HEK293 (cell line): ENCODE measurements around the gene GEMIN7.

ENCODE experiments used
- CTCF ChIA-PET: fragments of 350-600 bp; formaldehyde crosslinking; extraction: SDS; loops from one replicate; lab custom pipeline; 2021; ENCODE audit warnings: antibody characterized with exemption; lab: Yijun Ruan, JAX
- POLR2A ChIA-PET: fragments of 300-600 bp; formaldehyde crosslinking; extraction: SDS; loops from one replicate; lab custom pipeline; 2020; ENCODE audit warnings: antibody characterized with exemption, inconsistent platforms; lab: Yijun Ruan, JAX
- H3K27ac ChIP-seq: fragments of 200-500 bp; sonication (Bioruptor generic); 2 replicates; pipeline ENCODE4 v1.5.1; 2014; ENCODE audit warnings: low read depth, low read length, control low read depth, inconsistent platforms; ENCODE audit errors: extremely low read depth
- H3K36me3 ChIP-seq, 2 experiments: fragments of 200-500 bp in 1 of 2; sonication (Bioruptor generic) in 1 of 2; 1 replicate in 1 of 2; 2 replicates in 1 of 2; pipeline ENCODE4 v1.5.1; 2014 to 2017; ENCODE audit warnings: inconsistent platforms in 2 of 2, low read length in 2 of 2; ENCODE audit not compliant: control insufficient read depth in 2 of 2, insufficient read depth in 1 of 2
- H3K4me1 ChIP-seq: fragments of 200-500 bp; sonication (Bioruptor generic); 2 replicates; pipeline ENCODE4 v1.5.1; 2014; ENCODE audit warnings: mild to moderate bottlenecking, low read length, inconsistent platforms; ENCODE audit not compliant: control insufficient read depth, insufficient read depth
- H3K4me3 ChIP-seq: 2 replicates; pipeline ENCODE4 v1.5.1; 2011; ENCODE audit warnings: low read depth, mild to moderate bottlenecking, control low read depth, low read length, moderate library complexity
- H3K9me3 ChIP-seq: fragments of 200-500 bp; sonication (Bioruptor generic); 2 replicates; pipeline ENCODE4 v1.5.1; 2014; ENCODE audit warnings: low read depth, low read length, inconsistent platforms; ENCODE audit not compliant: control insufficient read depth, insufficient read depth
- EGR2 ChIP-seq: fragments of 450-650 bp; formaldehyde crosslinking; IDR thresholded peaks from 2 replicates; pipeline ENCODE4 v1.5.1; 2016; ENCODE audit warnings: low read depth, missing biosample characterization, missing genetic modification characterization
- GFI1B ChIP-seq: fragments of 450-650 bp; formaldehyde crosslinking; IDR thresholded peaks from 2 replicates; pipeline ENCODE4 v1.5.1; 2016; ENCODE audit warnings: missing biosample characterization, missing genetic modification characterization
- GLI2 ChIP-seq: fragments of 450-650 bp; formaldehyde crosslinking; IDR thresholded peaks from 2 replicates; pipeline ENCODE4; 2017; ENCODE audit warnings: missing biosample characterization, missing genetic modification characterization, low read depth, borderline replicate concordance
- KLF10 ChIP-seq: fragments of 450-650 bp; IDR thresholded peaks from 2 replicates; pipeline ENCODE4 v1.5.1; 2018; ENCODE audit warnings: missing biosample characterization, mild to moderate bottlenecking, missing genetic modification characterization
- KLF8 ChIP-seq: fragments of 450-650 bp; formaldehyde crosslinking; IDR thresholded peaks from 2 replicates; pipeline ENCODE4 v1.5.1; 2016; ENCODE audit warnings: missing biosample characterization, missing genetic modification characterization
- MEIS1 ChIP-seq: sonication (generic); formaldehyde crosslinking; IDR thresholded peaks from 2 replicates; pipeline ENCODE4 v1.8.1; 2022; ENCODE audit warnings: missing genetic modification reagents, mild to moderate bottlenecking, borderline replicate concordance
- RBAK ChIP-seq: fragments of 450-650 bp; formaldehyde crosslinking; IDR thresholded peaks from 2 replicates; pipeline ENCODE4 v1.5.1; 2016; ENCODE audit warnings: missing biosample characterization, missing genetic modification characterization
- SCRT2 ChIP-seq: fragments of 450-650 bp; formaldehyde crosslinking; IDR thresholded peaks from 2 replicates; pipeline ENCODE4 v1.5.1; 2016; ENCODE audit warnings: missing biosample characterization, missing genetic modification characterization
- SP7 ChIP-seq: fragments of 450-650 bp; formaldehyde crosslinking; IDR thresholded peaks from 2 replicates; pipeline ENCODE4 v1.5.1; 2016; ENCODE audit warnings: missing biosample characterization, missing genetic modification characterization
- YY1 ChIP-seq: fragments of 450-650 bp; formaldehyde crosslinking; IDR thresholded peaks from 2 replicates; pipeline ENCODE4 v1.5.1; 2018; ENCODE audit warnings: missing biosample characterization, missing genetic modification characterization
- ZBTB8A ChIP-seq: fragments of 450-650 bp; formaldehyde crosslinking; IDR thresholded peaks from 2 replicates; pipeline ENCODE4 v1.5.1; 2016; ENCODE audit warnings: missing biosample characterization, missing genetic modification characterization
- ZIC2 ChIP-seq: fragments of 450-650 bp; formaldehyde crosslinking; IDR thresholded peaks from 2 replicates; pipeline ENCODE4 v1.5.1; 2016; ENCODE audit warnings: missing biosample characterization, missing genetic modification characterization
- ZNF10 ChIP-seq: fragments of 450-650 bp; formaldehyde crosslinking; IDR thresholded peaks from 2 replicates; pipeline ENCODE4 v1.5.1; 2017; ENCODE audit warnings: missing biosample characterization, missing genetic modification characterization
- ZNF155 ChIP-seq: fragments of 450-650 bp; formaldehyde crosslinking; IDR thresholded peaks from 2 replicates; pipeline ENCODE4 v1.5.1; 2016; ENCODE audit warnings: missing biosample characterization, missing genetic modification characterization
- ZNF16 ChIP-seq: fragments of 450-650 bp; formaldehyde crosslinking; IDR thresholded peaks from 2 replicates; pipeline ENCODE4 v1.5.1; 2016; ENCODE audit warnings: low read depth, missing biosample characterization, missing genetic modification characterization
- ZNF19 ChIP-seq: fragments of 450-650 bp; formaldehyde crosslinking; IDR thresholded peaks from 2 replicates; pipeline ENCODE4; 2016; ENCODE audit warnings: missing biosample characterization, missing genetic modification characterization, low read depth
- ZNF211 ChIP-seq: fragments of 450-650 bp; formaldehyde crosslinking; IDR thresholded peaks from 2 replicates; pipeline ENCODE4 v1.5.1; 2016; ENCODE audit warnings: low read depth, missing biosample characterization, missing genetic modification characterization
- ZNF266 ChIP-seq: fragments of 450-650 bp; formaldehyde crosslinking; IDR thresholded peaks from 2 replicates; pipeline ENCODE4 v1.5.1; 2016; ENCODE audit warnings: missing biosample characterization, missing genetic modification characterization, low read depth
- ZNF324 ChIP-seq: fragments of 450-650 bp; formaldehyde crosslinking; IDR thresholded peaks from 2 replicates; pipeline ENCODE4 v1.5.1; 2016; ENCODE audit warnings: missing biosample characterization, missing genetic modification characterization
- ZNF366 ChIP-seq: fragments of 450-650 bp; formaldehyde crosslinking; conservative IDR thresholded peaks from 2 replicates; pipeline ENCODE4 v1.5.1; 2016; ENCODE audit warnings: missing biosample characterization, missing genetic modification characterization
- ZNF48 ChIP-seq: fragments of 450-650 bp; formaldehyde crosslinking; IDR thresholded peaks from 2 replicates; pipeline ENCODE4 v1.5.1; 2016; ENCODE audit warnings: missing biosample characterization, missing genetic modification characterization
- ZNF530 ChIP-seq: fragments of 450-650 bp; formaldehyde crosslinking; IDR thresholded peaks from 2 replicates; pipeline ENCODE4 v1.5.1; 2016; ENCODE audit warnings: low read depth, missing biosample characterization, missing genetic modification characterization
- ZNF560 ChIP-seq: fragments of 450-650 bp; formaldehyde crosslinking; IDR thresholded peaks from 2 replicates; pipeline ENCODE4 v1.5.1; 2017; ENCODE audit warnings: missing biosample characterization, missing genetic modification characterization, borderline replicate concordance
- ZNF621 ChIP-seq: fragments of 450-650 bp; formaldehyde crosslinking; IDR thresholded peaks from 2 replicates; pipeline ENCODE4 v1.5.1; 2017; ENCODE audit warnings: missing biosample characterization, missing genetic modification characterization
- ZNF626 ChIP-seq: fragments of 450-650 bp; sonication (Bioruptor Pico); formaldehyde crosslinking; IDR thresholded peaks from 2 replicates; pipeline ENCODE4 v1.5.1; 2018; ENCODE audit warnings: missing biosample characterization, missing genetic modification characterization, inconsistent platforms
- ZNF777 ChIP-seq: fragments of 450-650 bp; formaldehyde crosslinking; IDR thresholded peaks from 2 replicates; pipeline ENCODE4 v1.5.1; 2017; ENCODE audit warnings: missing biosample characterization, missing genetic modification characterization, borderline replicate concordance
- ZNF791 ChIP-seq: fragments of 450-650 bp; formaldehyde crosslinking; IDR thresholded peaks from 2 replicates; pipeline ENCODE4 v1.5.1; 2016; ENCODE audit warnings: missing biosample characterization, missing genetic modification characterization
- TF ChIP-seq, protein P1 (sequence below): fragments of 450-650 bp; IDR thresholded peaks from 2 replicates; pipeline ENCODE4 v1.5.1; 2018; ENCODE audit warnings: missing biosample characterization, mild to moderate bottlenecking, missing genetic modification characterization
- TF ChIP-seq, protein P2 (sequence below): fragments of 450-650 bp; formaldehyde crosslinking; IDR thresholded peaks from 2 replicates; pipeline ENCODE4 v1.5.1; 2016; ENCODE audit warnings: missing biosample characterization, missing genetic modification characterization
- TF ChIP-seq, protein P3 (sequence below): fragments of 450-650 bp; formaldehyde crosslinking; IDR thresholded peaks from 2 replicates; pipeline ENCODE4 v1.5.1; 2017; ENCODE audit warnings: missing biosample characterization, missing genetic modification characterization
- TF ChIP-seq, protein P4 (sequence below): fragments of 450-650 bp; formaldehyde crosslinking; IDR thresholded peaks from 2 replicates; pipeline ENCODE4 v1.5.1; 2016; ENCODE audit warnings: missing biosample characterization, missing genetic modification characterization

GEMIN7 gene

DNA sequence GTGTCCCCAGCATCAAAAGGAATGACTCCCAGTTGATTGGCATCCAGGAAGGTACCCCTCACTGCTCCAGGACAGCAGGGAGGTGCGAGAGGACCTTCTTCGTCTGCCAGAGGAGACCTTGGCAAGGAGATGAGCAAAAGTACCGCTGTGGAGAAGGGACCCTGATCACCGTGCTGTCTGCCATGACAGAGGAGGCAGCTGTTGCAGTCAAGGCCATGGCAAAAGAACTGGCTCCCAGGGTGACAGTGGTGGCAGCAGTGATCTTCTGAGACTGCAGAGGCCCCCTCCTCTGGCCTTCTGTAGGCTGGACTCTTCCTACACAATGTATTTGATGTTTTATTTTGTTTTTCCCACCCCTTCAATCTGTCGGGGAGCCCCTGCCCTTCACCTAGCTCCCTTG lies 49.7 kb downstream of the GEMIN7 start (continued):
- TF ChIP-seq RBAK (tag by site-specific recombination), result no peak
- TF ChIP-seq ZNF16 (tag by site-specific recombination), result no peak
- TF ChIP-seq KLF8 (tag by site-specific recombination), result no peak
- TF ChIP-seq SP7 (tag by site-specific recombination), result no peak
- TF ChIP-seq GLI2 (tag by site-specific recombination), result no peak
- TF ChIP-seq ZNF211 (tag by site-specific recombination), result no peak
- no peak for TF ChIP-seq YY1
- no peak for TF ChIP-seq ZNF791 (tag by site-specific recombination)

DNA sequence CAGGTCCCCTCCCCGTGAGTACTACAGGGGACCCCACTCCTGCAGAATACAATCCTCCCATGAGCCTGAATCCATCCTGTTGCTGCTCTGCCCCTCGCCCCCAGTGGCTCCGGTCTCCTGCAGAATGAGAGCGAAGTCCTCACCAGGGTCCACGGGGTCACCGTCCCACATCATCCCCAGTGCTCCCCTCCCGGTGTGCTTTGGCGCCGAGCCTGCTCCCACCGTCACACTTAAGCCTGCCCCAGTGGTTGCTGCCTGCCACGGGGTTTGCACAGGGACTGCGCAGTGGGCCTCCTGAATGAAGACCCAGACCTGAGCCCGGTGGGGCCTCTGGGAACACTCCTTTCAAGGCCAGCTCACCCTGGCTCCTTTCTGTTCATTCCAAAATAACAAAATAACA lies 51.2 kb downstream of the GEMIN7 start:
- TF ChIP-seq ZNF777 (tag by site-specific recombination) (no peak), ZNF19 (no peak), GFI1B (tag by site-specific recombination) (no peak), ZBTB8A (tag by site-specific recombination) (no peak), ZNF621 (no peak), ZNF155 (tag by site-specific recombination) (no peak), ZNF366 (tag by site-specific recombination) (no peak), ZNF560 (tag by site-specific recombination) (no peak), ZNF324 (tag by site-specific recombination) (no peak), KLF10 (tag by site-specific recombination) (no peak)
- TF ChIP-seq, protein P1, sequence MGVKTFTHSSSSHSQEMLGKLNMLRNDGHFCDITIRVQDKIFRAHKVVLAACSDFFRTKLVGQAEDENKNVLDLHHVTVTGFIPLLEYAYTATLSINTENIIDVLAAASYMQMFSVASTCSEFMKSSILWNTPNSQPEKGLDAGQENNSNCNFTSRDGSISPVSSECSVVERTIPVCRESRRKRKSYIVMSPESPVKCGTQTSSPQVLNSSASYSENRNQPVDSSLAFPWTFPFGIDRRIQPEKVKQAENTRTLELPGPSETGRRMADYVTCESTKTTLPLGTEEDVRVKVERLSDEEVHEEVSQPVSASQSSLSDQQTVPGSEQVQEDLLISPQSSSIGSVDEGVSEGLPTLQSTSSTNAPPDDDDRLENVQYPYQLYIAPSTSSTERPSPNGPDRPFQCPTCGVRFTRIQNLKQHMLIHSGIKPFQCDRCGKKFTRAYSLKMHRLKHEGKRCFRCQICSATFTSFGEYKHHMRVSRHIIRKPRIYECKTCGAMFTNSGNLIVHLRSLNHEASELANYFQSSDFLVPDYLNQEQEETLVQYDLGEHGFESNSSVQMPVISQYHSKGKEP, result no peak
- TF ChIP-seq, protein P2, sequence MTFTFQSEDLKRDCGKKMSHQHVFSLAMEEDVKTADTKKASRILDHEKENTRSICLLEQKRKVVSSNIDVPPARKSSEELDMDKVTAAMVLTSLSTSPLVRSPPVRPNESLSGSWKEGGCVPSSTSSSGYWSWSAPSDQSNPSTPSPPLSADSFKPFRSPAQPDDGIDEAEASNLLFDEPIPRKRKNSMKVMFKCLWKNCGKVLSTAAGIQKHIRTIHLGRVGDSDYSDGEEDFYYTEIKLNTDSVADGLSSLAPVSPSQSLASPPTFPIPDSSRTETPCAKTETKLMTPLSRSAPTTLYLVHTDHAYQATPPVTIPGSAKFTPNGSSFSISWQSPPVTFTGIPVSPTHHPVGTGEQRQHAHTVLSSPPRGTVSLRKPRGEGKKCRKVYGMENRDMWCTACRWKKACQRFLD (tag by site-specific recombination), result no peak
- Histone ChIP-seq H3K36me3 (peaks cover 0 to 3% of the 10 kb centered on the region in 2 experiments; a peak in 2 of 3 replicates), H3K4me1 (0 out of 2 replicates have a peak, but pooled peaks cover 4% of the 10 kb centered on the region), H3K9me3 (no peaks in the 10 kb centered on the region), H3K27ac (no peak overlapping the region), H3K4me3 (no peak overlapping the region)
- CTCF ChIA-PET, result no interaction called here
- POLR2A ChIA-PET, result interaction anchor here (1.2 kb wide), 1 partner anchor 38 kb away, joined by 8 read pairs; the partner anchor contains the start of gene PPP1R37

DNA sequence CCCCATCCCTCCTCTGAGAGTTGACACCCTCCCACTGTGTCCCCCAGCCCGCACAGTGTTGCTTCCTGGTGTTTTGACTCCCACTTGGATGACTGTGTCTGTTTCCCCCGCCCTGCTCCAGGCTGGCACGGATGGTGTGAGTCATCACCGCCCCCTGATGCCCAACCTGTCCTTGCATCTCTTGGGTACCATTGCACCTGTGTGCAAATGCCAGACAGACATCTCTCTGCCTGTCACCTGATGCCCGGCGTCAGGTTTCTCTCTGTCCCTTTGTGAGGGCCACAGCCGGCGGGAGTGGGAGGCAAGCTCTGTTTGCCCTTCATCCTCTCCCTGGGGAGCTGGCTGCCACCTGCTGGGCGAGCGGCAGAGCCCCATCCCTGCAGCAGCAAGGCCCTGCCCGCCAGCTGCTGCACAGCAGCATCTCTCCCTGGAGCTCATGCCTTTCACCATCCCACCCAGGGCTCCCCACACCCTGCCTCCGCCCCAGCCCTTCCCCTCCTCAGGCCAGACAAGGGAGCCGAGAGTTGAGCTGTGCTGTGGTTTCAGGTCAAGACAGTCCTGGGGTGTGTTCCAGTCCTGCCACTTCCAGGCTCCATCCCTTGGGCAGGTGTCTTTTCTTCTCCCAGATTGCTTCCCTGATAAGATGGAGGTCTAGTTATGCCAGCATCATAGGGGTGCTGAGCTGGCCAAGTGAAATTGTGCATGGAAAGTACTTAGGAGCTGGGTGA lies 52.0 kb downstream of the GEMIN7 start:
- no peaks in the 10 kb centered on the region for H3K9me3 ChIP-seq
- 0 out of 2 replicates have a peak, but pooled peaks cover 4% of the 10 kb centered on the region for H3K4me1 ChIP-seq
- H3K27ac ChIP-seq, result no peak overlapping the region
- peaks cover 0 to 3% of the 10 kb centered on the region in 2 experiments; a peak in 2 of 3 replicates for H3K36me3 ChIP-seq
- ChIA-PET CTCF (interaction anchor here (0.5 to 1.4 kb wide), 9 partner anchors 13 to 385 kb away, joined by 3 to 6 read pairs (median 4); no protein-coding TSS in a partner anchor), POLR2A (interaction anchor here (0.6 to 1.2 kb wide), 3 partner anchors 33 to 229 kb away, joined by 4 to 8 read pairs (median 4); partner anchors contain the start of gene PPP1R37)
- no peak overlapping the region for H3K4me3 ChIP-seq
- TF ChIP-seq ZNF791 (tag by site-specific recombination) (no peak), EGR2 (tag by site-specific recombination) (peak; percentile 93), MEIS1 (CRISPR knock-in tag) (no peak), ZNF626 (tag by site-specific recombination) (no peak), ZNF530 (tag by site-specific recombination) (no peak), ZIC2 (tag by site-specific recombination) (peak; percentile 98), ZNF10 (tag by site-specific recombination) (peak; percentile 87), ZNF48 (no peak), ZNF266 (tag by site-specific recombination) (no peak), SCRT2 (tag by site-specific recombination) (peak; percentile 63)
- TF ChIP-seq, protein P3, sequence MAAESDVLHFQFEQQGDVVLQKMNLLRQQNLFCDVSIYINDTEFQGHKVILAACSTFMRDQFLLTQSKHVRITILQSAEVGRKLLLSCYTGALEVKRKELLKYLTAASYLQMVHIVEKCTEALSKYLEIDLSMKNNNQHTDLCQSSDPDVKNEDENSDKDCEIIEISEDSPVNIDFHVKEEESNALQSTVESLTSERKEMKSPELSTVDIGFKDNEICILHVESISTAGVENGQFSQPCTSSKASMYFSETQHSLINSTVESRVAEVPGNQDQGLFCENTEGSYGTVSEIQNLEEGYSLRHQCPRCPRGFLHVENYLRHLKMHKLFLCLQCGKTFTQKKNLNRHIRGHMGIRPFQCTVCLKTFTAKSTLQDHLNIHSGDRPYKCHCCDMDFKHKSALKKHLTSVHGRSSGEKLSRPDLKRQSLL (tag by site-specific recombination), result no peak
- TF ChIP-seq, protein P4, sequence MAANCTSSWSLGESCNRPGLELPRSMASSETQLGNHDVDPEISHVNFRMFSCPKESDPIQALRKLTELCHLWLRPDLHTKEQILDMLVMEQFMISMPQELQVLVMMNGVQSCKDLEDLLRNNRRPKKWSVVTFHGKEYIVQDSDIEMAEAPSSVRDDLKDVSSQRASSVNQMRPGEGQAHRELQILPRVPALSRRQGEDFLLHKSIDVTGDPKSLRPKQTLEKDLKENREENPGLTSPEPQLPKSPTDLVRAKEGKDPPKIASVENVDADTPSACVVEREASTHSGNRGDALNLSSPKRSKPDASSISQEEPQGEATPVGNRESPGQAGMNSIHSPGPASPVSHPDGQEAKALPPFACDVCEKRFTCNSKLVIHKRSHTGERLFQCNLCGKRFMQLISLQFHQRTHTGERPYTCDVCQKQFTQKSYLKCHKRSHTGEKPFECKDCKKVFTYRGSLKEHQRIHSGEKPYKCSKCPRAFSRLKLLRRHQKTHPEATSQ (tag by site-specific recombination), result no peak
